Breast epithelium (tissue), 4 donors: ENCODE measurements around the gene MED31. TPM values are rescaled to one million over a fixed set of nuclear protein-coding genes. Genes with fewer than 3 reads are reported as not detected.
"Not testable (repeated sequence)": the region's sequence is repeated elsewhere in the genome, so short reads cannot be mapped to it uniquely, and the experiment has no call there.

Source experiments
- DNase-seq, 2 donors: peaks; one replicate each; pipeline ENCODE4 v3.0.0-alpha.2; 2019; ENCODE audit warnings: low spot score in 2 of 2
- H3K27ac ChIP-seq, 2 donors: fragments of 200-600 bp; sonication (generic) in 1 of 2; one replicate each; pipeline ENCODE4 v1.5.1; 2016 to 2019; ENCODE audit warnings: mild to moderate bottlenecking in 1 of 2
- H3K27me3 ChIP-seq, 2 donors: fragments of 200-600 bp; sonication (generic) in 1 of 2; one replicate each; pipeline versions ENCODE4 v1.5.1 to v1.6.0; 2017 to 2019; ENCODE audit warnings: control low read depth in 1 of 2, mild to moderate bottlenecking in 1 of 2
- H3K36me3 ChIP-seq: fragments of 200-600 bp; one replicate; pipeline ENCODE4 v1.5.1; 2019
- H3K4me1 ChIP-seq, 2 donors: fragments of 200-600 bp; sonication (generic); one replicate each; pipeline ENCODE4 v1.5.1; 2016 to 2019; ENCODE audit warnings: control low read depth in 1 of 2
- H3K4me3 ChIP-seq, 3 donors: fragments of 200-600 bp; sonication (generic); 1 replicate in 2 of 3; 2 replicates in 1 of 3; pipeline ENCODE4 v1.5.1; 2016 to 2019; ENCODE audit warnings: mild to moderate bottlenecking in 3 of 3, moderate library complexity in 2 of 3
- H3K9me3 ChIP-seq, 2 donors: fragments of 200-600 bp; sonication (generic) in 1 of 2; one replicate each; pipeline ENCODE4 v1.5.1; 2016 to 2019; ENCODE audit warnings: control low read depth in 1 of 2
- CTCF ChIP-seq, 3 donors: fragments of 450-650 bp; IDR thresholded peaks; one replicate each; pipeline ENCODE4 v1.5.1; 2016 to 2017; ENCODE audit warnings: antibody characterized with exemption in 3 of 3, mild to moderate bottlenecking in 3 of 3, moderate library complexity in 3 of 3
- POLR2A ChIP-seq: fragments of 450-650 bp; IDR thresholded peaks from one replicate; pipeline ENCODE4 v1.6.1; 2016; ENCODE audit warnings: antibody characterized with exemption, mild to moderate bottlenecking, moderate library complexity
- POLR2AphosphoS5 ChIP-seq, 3 donors: sonication (generic); formaldehyde crosslinking; IDR thresholded peaks; one replicate each; pipeline ENCODE4 v1.6.1; 2017; ENCODE audit warnings: antibody characterized with exemption in 3 of 3
- intact Hi-C: fragments of 100-400 bp; cut with DNase I; formaldehyde crosslinking; loops from one replicate; pipeline ENCODE4 v1.15.1; 2023; ENCODE audit warnings: low total_unique reads
- total RNA-seq, 3 donors: library from RNA; depleted of rRNA; stranded (reverse); fragments of >200 nt; gene quantifications; one replicate each; pipeline ENCODE4 v1.1.0, GENCODE V29; 2016

Gene MED31
- total RNA-seq, 3 donors from 2014 or later: 5.4 to 13.4 (median 12.9) TPM

DNA sequence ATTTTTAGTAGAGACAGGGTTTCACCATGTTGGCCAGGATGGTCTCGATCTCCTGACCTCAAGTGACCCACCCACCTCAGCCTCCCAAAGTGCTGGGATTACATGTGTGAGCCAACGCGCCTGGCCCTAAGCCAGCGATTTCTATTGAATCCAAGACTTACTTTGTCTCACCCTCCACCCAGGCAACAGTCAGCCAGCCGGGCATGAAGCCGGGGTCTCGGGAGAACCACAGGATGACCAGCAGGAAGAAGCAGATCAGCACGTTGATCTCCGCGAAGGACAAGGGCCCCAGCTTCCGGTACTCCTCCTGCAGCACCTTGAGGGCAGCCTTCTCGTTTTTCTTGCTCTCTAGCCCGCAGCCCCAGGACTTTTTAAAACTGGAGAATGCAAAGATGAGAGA, 44.2 kb upstream of the MED31 start:
- no peaks in the 10 kb centered on the region for H3K36me3 ChIP-seq
- H3K27ac ChIP-seq: no peak overlapping the region
- H3K4me3 ChIP-seq: no peak overlapping the region
- no peak for DNase-seq
- no peak for TF ChIP-seq POLR2AphosphoS5 (IDR thresholded peaks at IDR 0.05)
- TF ChIP-seq CTCF (IDR thresholded peaks at IDR 0.05): no peak
- no peak for TF ChIP-seq POLR2A
- intact Hi-C loops: no loop called here
- no peaks in the 10 kb centered on the region for H3K9me3 ChIP-seq
- no peaks in the 10 kb centered on the region for H3K4me1 ChIP-seq
- H3K27me3 ChIP-seq: peaks cover 0 to 3% of the 10 kb centered on the region in 2 donors

- no peak for DNase-seq
- TF ChIP-seq POLR2A: no peak
- no peak for TF ChIP-seq CTCF (IDR thresholded peaks at IDR 0.05)
- no peak for TF ChIP-seq POLR2AphosphoS5 (IDR thresholded peaks at IDR 0.05)
- no peak overlapping the region for H3K27ac ChIP-seq
- H3K36me3 ChIP-seq: no peaks in the 10 kb centered on the region
- no peaks in the 10 kb centered on the region for H3K9me3 ChIP-seq
- intact Hi-C loops: no loop called here
- H3K27me3 ChIP-seq: peaks cover 0 to 3% of the 10 kb centered on the region in 2 donors
- H3K4me3 ChIP-seq: no peak overlapping the region
- H3K4me1 ChIP-seq: no peaks in the 10 kb centered on the region
Measured at GRCh38 chr17:6695051-6695450, 43.6 kb upstream of the MED31 start.

DNA sequence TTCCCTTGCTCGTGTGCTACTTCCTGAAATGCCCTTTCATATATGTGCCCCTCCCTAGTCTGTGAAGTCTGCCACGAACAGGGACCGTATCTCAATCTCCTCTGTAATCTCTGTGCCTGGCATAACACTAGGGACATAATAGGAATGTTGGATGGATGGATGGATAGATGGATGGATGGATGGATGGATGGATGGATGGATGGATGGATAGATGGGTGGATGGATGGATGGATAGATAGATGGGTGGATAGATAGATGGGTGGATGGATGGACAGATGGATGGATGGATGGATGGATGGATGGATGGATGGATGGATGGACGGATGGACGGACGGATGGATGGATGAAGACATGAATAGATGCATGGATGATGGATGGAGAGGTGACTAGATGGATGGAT, 40.6 kb upstream of the MED31 start:
- H3K4me1 ChIP-seq, intact Hi-C loops, DNase-seq, H3K27me3 ChIP-seq, H3K9me3 ChIP-seq, H3K36me3 ChIP-seq, H3K4me3 ChIP-seq, H3K27ac ChIP-seq: not testable (repeated sequence)

DNA sequence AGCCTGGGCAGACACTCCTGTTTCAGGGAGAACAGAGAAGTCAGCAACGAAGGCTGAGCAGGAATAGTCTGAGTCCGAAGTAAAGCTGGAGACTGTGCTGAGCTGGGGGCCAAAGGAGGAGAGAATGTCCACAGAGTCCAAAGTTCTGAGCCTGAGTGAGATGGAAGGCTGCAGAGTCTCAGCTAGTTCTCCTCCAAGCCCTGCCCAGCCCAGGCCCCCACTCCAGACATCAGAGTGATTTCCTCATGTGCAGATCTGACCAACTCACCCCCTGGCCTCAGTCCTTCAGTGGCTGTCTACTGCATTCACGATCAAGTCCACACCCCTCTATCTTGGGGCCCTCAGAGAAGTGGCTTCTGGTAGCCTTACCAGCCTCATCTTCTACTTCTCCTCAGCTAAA, 40.1 kb upstream of the MED31 start:
- peaks cover 0 to 3% of the 10 kb centered on the region in 2 donors for H3K27me3 ChIP-seq
- no peaks in the 10 kb centered on the region for H3K9me3 ChIP-seq
- H3K4me1 ChIP-seq: no peaks in the 10 kb centered on the region
- H3K27ac ChIP-seq: no peak overlapping the region
- no peak for DNase-seq
- no peak for TF ChIP-seq CTCF (IDR thresholded peaks at IDR 0.05)
- no peak for TF ChIP-seq POLR2A
- no peak for TF ChIP-seq POLR2AphosphoS5 (IDR thresholded peaks at IDR 0.05)
- intact Hi-C loops: no loop called here
- no peak overlapping the region for H3K4me3 ChIP-seq
- no peaks in the 10 kb centered on the region for H3K36me3 ChIP-seq

DNA sequence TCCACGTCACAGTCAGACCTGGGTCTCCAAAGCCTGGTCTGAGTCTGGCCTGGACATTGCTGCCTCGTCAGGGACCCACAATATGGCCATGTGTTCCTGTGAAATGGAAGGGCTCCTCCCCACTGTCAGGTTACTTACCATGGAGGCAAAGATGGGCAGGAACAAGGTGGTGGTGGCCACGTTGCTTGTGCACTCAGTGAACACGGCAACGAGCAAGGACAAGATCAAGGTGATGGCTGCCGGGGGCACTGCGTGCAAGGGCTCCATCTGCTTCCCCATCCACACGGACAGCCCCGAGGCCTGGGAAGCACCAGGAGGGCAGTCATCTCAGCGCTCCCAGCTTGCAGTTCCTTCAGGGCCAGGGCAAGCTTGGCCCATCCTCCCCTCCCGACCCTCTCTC, 39.2 kb upstream of the MED31 start:
- Histone ChIP-seq H3K36me3 (no peaks in the 10 kb centered on the region), H3K27ac (no peak overlapping the region), H3K27me3 (peaks cover 0 to 3% of the 10 kb centered on the region in 2 donors), H3K4me3 (no peak overlapping the region), H3K4me1 (no peaks in the 10 kb centered on the region), H3K9me3 (no peaks in the 10 kb centered on the region)
- TF ChIP-seq POLR2A (no peak), CTCF (IDR thresholded peaks at IDR 0.05) (no peak)
- no peak for DNase-seq
- intact Hi-C loops: no loop called here

DNA sequence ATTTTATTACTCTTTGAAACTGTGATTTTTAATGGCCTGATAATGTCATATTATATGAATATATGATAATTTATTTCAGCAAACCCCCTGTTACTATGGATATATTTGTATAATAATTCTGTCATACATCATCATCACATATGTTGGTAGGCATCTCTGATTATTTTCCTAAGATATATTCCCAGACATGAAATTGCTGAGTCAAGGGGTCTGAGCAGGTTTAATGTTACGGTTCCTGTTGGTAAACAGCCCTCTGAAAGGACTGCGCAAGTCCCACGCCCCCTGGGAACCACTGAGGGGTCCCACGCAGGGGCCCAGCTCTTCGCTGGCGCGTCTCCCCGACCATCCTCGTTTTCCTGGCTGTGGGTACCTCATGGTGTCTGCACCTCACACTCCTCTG, 37.5 kb upstream of the MED31 start:
- TF ChIP-seq CTCF (IDR thresholded peaks at IDR 0.05) (no peak), POLR2A (no peak), POLR2AphosphoS5 (IDR thresholded peaks at IDR 0.05) (no peak)
- no peaks in the 10 kb centered on the region for H3K36me3 ChIP-seq
- intact Hi-C loops: no loop called here
- H3K27me3 ChIP-seq: no peaks in the 10 kb centered on the region
- H3K9me3 ChIP-seq: no peaks in the 10 kb centered on the region
- no peak for DNase-seq
- no peak overlapping the region for H3K27ac ChIP-seq
- H3K4me3 ChIP-seq: no peak overlapping the region
- no peaks in the 10 kb centered on the region for H3K4me1 ChIP-seq
